Skeletal muscle satellite cell (primary cell): Measurements from ENCODE around the gene LIN7B.
"Not testable (repeated sequence)": the region's sequence is repeated elsewhere in the genome, so short reads cannot be mapped to it uniquely, and the experiment has no call there.

Experiments
- H3K27me3 ChIP-seq: 2 replicates; pipeline ENCODE4 v1.7.0; 2013; ENCODE audit warnings: low read length; ENCODE audit not compliant: control insufficient read depth, insufficient read depth
- H3K36me3 ChIP-seq: 2 replicates; pipeline ENCODE4 v1.7.0; 2013; ENCODE audit warnings: mild to moderate bottlenecking, control low read depth, low read length; ENCODE audit not compliant: insufficient read depth
- H3K4me1 ChIP-seq: 2 replicates; pipeline ENCODE4 v1.7.0; 2013; ENCODE audit warnings: low read length; ENCODE audit not compliant: control insufficient read depth, insufficient read depth
- H3K4me2 ChIP-seq: 2 replicates; pipeline ENCODE4 v1.7.0; 2013; ENCODE audit warnings: mild to moderate bottlenecking, low read length
- H3K4me3 ChIP-seq: 2 replicates; pipeline ENCODE4 v1.7.0; 2013; ENCODE audit warnings: low read length
- H3K9ac ChIP-seq: 2 replicates; pipeline ENCODE4 v1.7.0; 2013; ENCODE audit warnings: mild to moderate bottlenecking, low read depth, low read length, moderate library complexity
- H3K9me3 ChIP-seq: replicated peaks from 2 replicates; pipeline ENCODE4 v1.7.0; 2013; ENCODE audit warnings: mild to moderate bottlenecking, control low read depth, low read length

The LIN7B gene

GRCh38 chr19:49114630-49115363 is 627 bp downstream of the LIN7B start:
- Histone ChIP-seq H3K4me1 (peaks cover 33% of the 10 kb centered on the region), H3K9ac (peak overlapping the region; percentile 85), H3K27me3 (no peaks in the 10 kb centered on the region), H3K9me3 (no peaks in the 10 kb centered on the region), H3K4me3 (peak overlapping the region; percentile 94), H3K4me2 (peak overlapping the region; percentile 87), H3K36me3 (peaks cover 7% of the 10 kb centered on the region)

DNA sequence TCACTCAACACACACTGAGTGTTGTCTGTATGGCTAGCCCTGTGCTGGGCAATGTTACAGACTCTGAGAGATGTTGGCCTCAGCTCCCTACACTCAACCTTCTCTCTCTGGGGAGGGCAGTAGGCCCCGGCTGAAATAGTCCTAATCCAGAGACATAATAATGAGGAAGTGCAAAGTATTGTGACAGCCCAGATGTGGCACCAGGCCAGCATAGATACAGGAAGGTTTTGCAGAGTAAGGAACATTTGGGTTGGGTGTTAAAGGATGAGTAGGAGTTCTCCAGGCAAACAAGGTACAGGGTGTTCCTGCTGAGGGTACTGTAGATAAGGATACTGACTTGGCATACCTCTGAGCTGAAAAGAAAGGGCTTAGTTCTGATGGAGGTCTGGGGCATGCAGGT is 2.4 kb downstream of the LIN7B start:
- Histone ChIP-seq H3K36me3 (peaks cover 4% of the 10 kb centered on the region), H3K4me2 (no peak overlapping the region), H3K27me3 (peaks cover 10% of the 10 kb centered on the region), H3K4me1 (peaks cover 28% of the 10 kb centered on the region), H3K9me3 (no peaks in the 10 kb centered on the region), H3K9ac (no peak overlapping the region), H3K4me3 (no peak overlapping the region)

GRCh38 chr19:49117677-49118564 is 3.8 kb downstream of the LIN7B start:
- Histone ChIP-seq H3K4me3 (peak overlapping the region; percentile 93), H3K4me1 (peaks cover 28% of the 10 kb centered on the region), H3K4me2 (peak overlapping the region; percentile 100), H3K9ac (peak overlapping the region; percentile 85), H3K27me3 (peaks cover 10% of the 10 kb centered on the region), H3K9me3 (no peaks in the 10 kb centered on the region), H3K36me3 (peaks cover 4% of the 10 kb centered on the region)

DNA sequence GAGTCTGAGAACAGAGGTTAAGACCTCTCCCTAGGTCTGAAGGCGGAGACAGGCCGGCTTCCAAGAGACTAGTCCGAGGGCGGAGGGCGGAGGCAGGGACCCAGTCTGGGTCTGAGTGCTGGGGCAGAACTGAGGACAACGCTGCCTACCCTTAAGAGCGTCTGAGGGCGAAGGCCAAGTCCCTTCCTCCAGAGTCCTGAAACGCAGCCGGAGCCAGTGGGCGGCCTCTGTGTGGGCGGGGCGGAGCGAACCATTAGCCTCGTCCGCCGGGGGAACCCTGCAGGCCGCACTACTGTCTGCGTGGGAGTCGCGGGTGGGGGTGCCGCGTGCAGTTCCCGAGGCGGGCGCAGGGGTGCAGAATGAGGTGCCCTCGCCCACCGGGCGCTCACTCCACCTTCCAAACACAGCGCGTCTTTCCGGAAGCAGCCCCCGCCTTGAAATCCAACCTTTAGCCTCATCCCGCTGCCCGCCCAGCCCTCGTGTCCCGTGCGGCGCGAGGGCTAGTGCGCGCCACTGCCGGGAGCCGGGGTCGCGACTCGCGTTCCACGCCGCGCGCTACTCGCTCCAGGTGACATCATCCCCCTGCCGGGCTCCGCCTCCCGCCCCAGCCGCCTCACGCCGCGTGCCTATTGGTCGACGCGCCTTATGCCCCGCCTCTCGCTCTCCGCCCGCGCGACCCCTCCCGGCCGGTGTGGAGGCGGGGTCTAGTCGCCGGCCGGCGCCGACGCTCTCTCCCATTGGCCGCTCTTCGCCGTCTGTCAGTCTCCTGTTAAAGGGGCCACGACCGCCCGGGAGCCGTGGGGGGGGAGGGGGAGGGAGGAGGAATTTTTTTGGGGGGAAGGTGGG is 4.6 kb downstream of the LIN7B start, which contains the start of gene C19orf73:
C19orf73 (minus strand) TSS at position 579 of the 846 bp plus-strand sequence; CDS start at position 458, 121 bp downstream.
- Histone ChIP-seq H3K4me1 (peaks cover 25% of the 10 kb centered on the region), H3K36me3 (peaks cover 4% of the 10 kb centered on the region), H3K9ac (peak within 1 kb of the TSS; percentile 85), H3K27me3 (peaks cover 10% of the 10 kb centered on the region), H3K4me2 (peak within 1 kb of the TSS; percentile 100), H3K4me3 (peak within 1 kb of the TSS; percentile 93), H3K9me3 (no peaks in the 10 kb centered on the region)

DNA sequence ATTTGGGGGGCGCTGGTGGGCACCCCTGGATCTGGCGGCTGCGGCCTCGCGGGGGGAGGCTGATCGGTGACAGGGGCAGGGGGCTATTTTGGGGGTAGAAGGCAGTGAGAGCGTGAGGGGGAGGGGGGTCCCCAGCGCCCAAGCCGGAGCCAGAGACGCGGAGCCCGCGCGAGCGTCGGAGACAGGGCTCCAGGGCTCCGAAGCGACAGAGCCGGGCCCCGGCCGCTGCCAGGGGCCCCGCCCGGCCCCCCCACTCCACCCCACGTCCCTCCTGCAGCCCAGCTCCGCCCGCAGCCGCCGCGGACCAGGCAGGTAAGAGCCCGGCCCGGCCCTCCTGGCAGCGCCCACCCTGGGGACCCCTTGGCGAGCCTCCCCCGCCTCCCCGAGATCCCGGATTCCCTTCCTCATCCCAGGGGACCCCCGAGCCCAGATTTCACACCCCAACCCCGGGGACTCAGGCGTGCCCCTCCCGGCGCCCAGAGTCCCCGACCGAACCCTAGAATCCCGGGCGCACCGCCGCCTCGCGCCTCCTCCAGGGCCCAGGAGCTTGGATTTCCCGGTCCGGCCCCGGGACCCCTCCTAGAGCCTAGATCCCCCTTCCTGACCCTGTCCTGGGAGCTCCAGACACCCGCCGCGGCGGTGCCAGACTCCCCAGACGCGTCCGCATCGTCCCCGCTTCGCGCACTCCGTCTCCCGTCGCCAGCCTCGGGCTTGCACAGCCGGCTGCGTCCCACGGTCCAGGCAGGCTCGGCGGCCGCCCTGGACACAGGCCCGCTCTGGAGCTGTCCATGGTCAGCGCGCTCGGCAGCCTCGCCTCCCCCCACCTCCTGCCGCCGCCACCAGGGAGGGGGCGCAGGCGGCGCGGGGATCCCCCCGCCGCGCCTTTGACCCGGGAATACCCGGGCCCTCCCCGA is 5.5 kb downstream of the LIN7B start, which contains the start of gene PPFIA3:
PPFIA3 (plus strand) TSS at position 134 of the 914 bp plus-strand sequence. CDS start 8,330 bp downstream, outside the sequence.
- Histone ChIP-seq H3K4me2 (peak within 1 kb of the TSS; percentile 100), H3K9ac (peak within 1 kb of the TSS; percentile 85), H3K4me3 (peak within 1 kb of the TSS; percentile 93), H3K9me3 (no peaks in the 10 kb centered on the region), H3K36me3 (peaks cover 4% of the 10 kb centered on the region), H3K27me3 (peaks cover 10% of the 10 kb centered on the region), H3K4me1 (peaks cover 22% of the 10 kb centered on the region)

- Histone ChIP-seq H3K9me3 (no peaks in the 10 kb centered on the region), H3K36me3 (peaks cover 4% of the 10 kb centered on the region), H3K9ac (no peak overlapping the region), H3K4me3 (no peak overlapping the region), H3K27me3 (peaks cover 14% of the 10 kb centered on the region), H3K4me2 (peak overlapping the region; percentile 92), H3K4me1 (peaks cover 19% of the 10 kb centered on the region)
Measured at GRCh38 chr19:49120325-49120683, 6.1 kb downstream of the LIN7B start.

DNA sequence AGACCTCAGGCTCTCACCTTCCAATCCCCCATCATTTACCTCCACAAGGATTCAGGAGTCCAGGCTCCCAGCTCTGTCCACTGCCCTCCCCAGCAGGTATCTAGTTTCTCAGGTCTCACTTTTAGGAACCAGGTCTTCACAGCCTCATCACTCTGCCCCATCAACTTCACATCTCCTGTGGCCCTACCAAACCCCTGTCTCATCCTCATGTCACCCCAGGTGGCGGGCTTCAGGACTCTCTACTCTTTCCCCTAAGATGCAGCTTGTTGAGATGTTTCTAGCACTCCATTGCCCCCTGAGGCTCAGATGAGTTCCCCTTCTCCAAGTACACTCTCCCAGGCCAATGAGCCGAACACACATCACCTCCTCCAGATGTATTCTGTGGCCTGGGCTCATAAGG is 6.7 kb downstream of the LIN7B start:
- Histone ChIP-seq H3K4me3 (no peak overlapping the region), H3K9ac (no peak overlapping the region), H3K4me1 (peaks cover 17% of the 10 kb centered on the region), H3K36me3 (peaks cover 4% of the 10 kb centered on the region), H3K27me3 (peaks cover 14% of the 10 kb centered on the region), H3K9me3 (no peaks in the 10 kb centered on the region), H3K4me2 (no peak overlapping the region)

DNA sequence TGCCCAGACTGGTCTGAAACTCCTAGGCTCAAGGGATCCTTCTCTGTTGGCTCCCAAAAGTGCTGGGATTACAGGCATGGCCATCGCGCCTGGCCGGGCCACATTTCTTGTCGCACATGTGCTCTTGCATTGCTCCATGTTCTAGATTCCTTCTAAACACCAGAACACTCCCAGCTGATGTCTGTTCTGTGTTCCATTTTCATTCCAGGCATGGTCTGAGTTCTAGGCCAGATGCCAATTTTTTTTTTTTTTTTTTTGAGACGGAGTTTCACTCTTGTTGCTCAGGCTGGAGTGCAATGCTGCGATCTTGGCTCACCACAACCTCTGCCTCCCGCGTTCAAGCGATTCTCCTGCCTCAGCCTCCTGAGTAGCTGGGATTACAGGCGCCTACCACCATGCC is 7.7 kb downstream of the LIN7B start:
- H3K9me3 ChIP-seq, H3K4me3 ChIP-seq, H3K9ac ChIP-seq, H3K4me2 ChIP-seq, H3K36me3 ChIP-seq: not testable (repeated sequence)
- H3K27me3 ChIP-seq = peaks cover 14% of the 10 kb centered on the region
- peaks cover 17% of the 10 kb centered on the region for H3K4me1 ChIP-seq

GRCh38 chr19:49123285-49123684 is 9.1 kb downstream of the LIN7B start:
- Histone ChIP-seq H3K27me3 (peaks cover 14% of the 10 kb centered on the region), H3K4me1 (peaks cover 14% of the 10 kb centered on the region)
- H3K9me3 ChIP-seq, H3K9ac ChIP-seq, H3K4me3 ChIP-seq, H3K4me2 ChIP-seq, H3K36me3 ChIP-seq: not testable (repeated sequence)

DNA sequence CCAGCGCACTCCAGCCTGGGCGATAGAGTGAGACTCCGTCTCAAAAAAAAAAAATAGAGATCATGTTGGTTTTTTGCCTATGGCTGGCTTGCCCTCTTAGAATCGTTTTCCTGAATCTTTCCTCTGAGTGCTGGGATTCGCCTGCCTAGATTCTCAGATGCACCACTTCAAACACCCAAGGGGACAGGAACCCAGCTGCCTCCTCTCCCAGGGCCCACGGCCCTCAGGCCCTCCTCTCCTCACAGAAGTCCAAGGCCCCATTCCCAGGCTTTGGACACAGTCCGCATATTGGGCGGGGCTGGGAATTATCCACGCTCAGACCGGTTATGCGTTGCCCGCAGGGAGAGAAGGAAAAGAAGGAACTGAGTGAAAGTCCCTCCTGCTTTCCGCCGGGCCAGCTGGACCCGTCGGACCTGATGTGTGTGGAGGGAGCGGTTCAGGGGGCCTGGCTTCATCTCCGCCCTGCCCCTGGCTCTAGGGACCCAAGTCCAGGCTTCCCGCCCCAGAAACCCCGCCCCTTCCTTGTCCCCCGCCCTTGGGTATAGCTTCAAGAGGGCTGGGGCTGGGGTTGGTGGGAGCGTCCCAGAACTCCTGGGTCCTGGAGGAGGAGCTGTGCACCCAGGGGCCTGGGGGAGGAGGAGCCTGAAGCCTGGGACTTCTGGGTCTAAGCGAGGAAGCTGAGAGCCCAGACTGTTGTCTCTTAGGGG is 11.0 kb downstream of the LIN7B start:
- Histone ChIP-seq H3K36me3 (no peaks in the 10 kb centered on the region), H3K4me1 (peaks cover 9% of the 10 kb centered on the region), H3K9me3 (no peaks in the 10 kb centered on the region), H3K9ac (no peak overlapping the region), H3K27me3 (peaks cover 20% of the 10 kb centered on the region), H3K4me3 (no peak overlapping the region), H3K4me2 (no peak overlapping the region)
